RWPE2 (cell line): Measurements from ENCODE around the gene TMEM9.

Source experiments
- ATAC-seq: fragments of 200-7000 bp; cut with Tn5 transposase; 3 replicates; pipeline ENCODE4 v1.9.1; 2021; ENCODE audit warnings: low read depth
- DNase-seq: peaks from one replicate; pipeline ENCODE4 v3.0.0-alpha.2; 2020; ENCODE audit warnings: low spot score
- H3K27ac ChIP-seq: fragments of 450-650 bp; 2 replicates; pipeline ENCODE4 v1.5.1; 2017; ENCODE audit warnings: mild to moderate bottlenecking; ENCODE audit not compliant: poor library complexity, severe bottlenecking
- H3K27me3 ChIP-seq: fragments of 250-450 bp; sonication (Bioruptor Pico); 2 replicates; pipeline ENCODE4 v1.5.1; 2021; ENCODE audit warnings: mild to moderate bottlenecking, moderate library complexity; ENCODE audit not compliant: insufficient read depth, poor library complexity, severe bottlenecking
- H3K36me3 ChIP-seq: fragments of 250-450 bp; sonication (Bioruptor Pico); 2 replicates; pipeline ENCODE4 v1.5.1; 2020; ENCODE audit warnings: low read depth, mild to moderate bottlenecking, moderate library complexity
- H3K4me1 ChIP-seq: fragments of 250-450 bp; sonication (Bioruptor Pico); 2 replicates; pipeline ENCODE4 v1.5.1; 2021; ENCODE audit warnings: mild to moderate bottlenecking, moderate library complexity; ENCODE audit not compliant: insufficient read depth, poor library complexity, severe bottlenecking
- H3K4me3 ChIP-seq: fragments of 250-450 bp; sonication (Bioruptor Pico); 2 replicates; pipeline ENCODE4 v1.5.1; 2021; ENCODE audit warnings: mild to moderate bottlenecking, moderate library complexity; ENCODE audit not compliant: severe bottlenecking
- H3K9me3 ChIP-seq: fragments of 250-450 bp; sonication (Bioruptor Pico); 2 replicates; pipeline ENCODE4 v1.5.1; 2021; ENCODE audit warnings: mild to moderate bottlenecking, moderate library complexity; ENCODE audit not compliant: severe bottlenecking
- CTCF ChIP-seq: fragments of 450-650 bp; IDR thresholded peaks from one replicate; pipeline ENCODE4 v1.5.1; 2017; ENCODE audit warnings: mild to moderate bottlenecking, moderate library complexity; ENCODE audit not compliant: poor library complexity, severe bottlenecking

Gene TMEM9

GRCh38 chr1:201156819-201157218 lies 2.5 kb upstream of the TMEM9 start:
- no peak overlapping the region for H3K4me3 ChIP-seq
- no peaks in the 10 kb centered on the region for H3K27me3 ChIP-seq
- ATAC-seq (no peak), DNase-seq (no peak)
- no peaks in the 10 kb centered on the region for H3K4me1 ChIP-seq
- TF ChIP-seq CTCF, result no peak
- no peak overlapping the region for H3K27ac ChIP-seq
- H3K9me3 ChIP-seq, result no peaks in the 10 kb centered on the region
- peaks cover 8% of the 10 kb centered on the region for H3K36me3 ChIP-seq

GRCh38 chr1:201156346-201156745 lies 2.1 kb upstream of the TMEM9 start:
- H3K4me3 ChIP-seq, result no peak overlapping the region
- H3K9me3 ChIP-seq, result no peaks in the 10 kb centered on the region
- no peak overlapping the region for H3K27ac ChIP-seq
- no peak for ATAC-seq
- no peaks in the 10 kb centered on the region for H3K4me1 ChIP-seq
- peaks cover 13% of the 10 kb centered on the region for H3K36me3 ChIP-seq
- TF ChIP-seq CTCF, result no peak
- no peak for DNase-seq
- H3K27me3 ChIP-seq, result no peaks in the 10 kb centered on the region

- Histone ChIP-seq H3K9me3 (no peaks in the 10 kb centered on the region), H3K4me1 (no peaks in the 10 kb centered on the region), H3K27ac (no peak overlapping the region), H3K36me3 (peaks cover 20% of the 10 kb centered on the region), H3K4me3 (no peak overlapping the region), H3K27me3 (no peaks in the 10 kb centered on the region)
- DNase-seq, result no peak
- no peak for ATAC-seq
- no peak for TF ChIP-seq CTCF
Observed at GRCh38 chr1:201155354-201155753, 1.1 kb upstream of the TMEM9 start.

GRCh38 chr1:201153474-201154388 lies 543 bp downstream of the TMEM9 start:
- peak overlapping the region; percentile 58 for H3K4me3 ChIP-seq
- ATAC-seq, result peak; percentile 85
- no peaks in the 10 kb centered on the region for H3K9me3 ChIP-seq
- H3K27ac ChIP-seq, result peak overlapping the region; percentile 24
- H3K27me3 ChIP-seq, result no peaks in the 10 kb centered on the region
- no peak for TF ChIP-seq CTCF
- no peak for DNase-seq
- H3K4me1 ChIP-seq, result no peaks in the 10 kb centered on the region
- H3K36me3 ChIP-seq, result peaks cover 36% of the 10 kb centered on the region

- H3K27me3 ChIP-seq, result no peaks in the 10 kb centered on the region
- peak; percentile 66 for TF ChIP-seq CTCF
- H3K4me1 ChIP-seq, result no peaks in the 10 kb centered on the region
- DNase-seq (no peak), ATAC-seq (peak; percentile 46; the same call in 2 of the 3 replicates)
- no peak overlapping the region for H3K4me3 ChIP-seq
- H3K9me3 ChIP-seq, result no peaks in the 10 kb centered on the region
- no peak overlapping the region for H3K27ac ChIP-seq
- H3K36me3 ChIP-seq, result peaks cover 72% of the 10 kb centered on the region
Observed at GRCh38 chr1:201149400-201149799, 4.9 kb downstream of the TMEM9 start.
